ENCODE results near the gene SLC12A4. TPM values are rescaled to one million over a fixed set of nuclear protein-coding genes. Genes with fewer than 3 reads are reported as not detected.

The SLC12A4 gene
- total RNA-seq, 2 experiments from 2014 or later, result 15.1 to 17.7 TPM

- no peaks in the 10 kb centered on the region for H3K9me3 ChIP-seq (ENCODE audit: control insufficient read depth in 1 of 2, insufficient read depth in 1 of 2, low read length in 2 of 2)
- H3K36me3 ChIP-seq (ENCODE audit: insufficient read depth, low read length), result peaks cover 26% of the 10 kb centered on the region
- TF ChIP-seq CTCF (IDR thresholded peaks at IDR 0.05), result no peak
- no peaks in the 10 kb centered on the region for H3K4me1 ChIP-seq (ENCODE audit: insufficient read depth, low read length)
- DNase-seq (no peak), ATAC-seq (ENCODE audit: poor library complexity) (no peak)
- no peak overlapping the region for H3K4me3 ChIP-seq (ENCODE audit: low read length)
- Mint-ChIP-seq H3K36me3 (ENCODE audit: low read depth) (peaks cover 24% of the 10 kb centered on the region), H3K4me3 (no peak overlapping the region), H3K9me3 (no peaks in the 10 kb centered on the region), H3K27ac (no peak overlapping the region), H3K27me3 (no peaks in the 10 kb centered on the region), H3K4me1 (ENCODE audit: low read depth) (no peaks in the 10 kb centered on the region)
- H3K27ac ChIP-seq (ENCODE audit: low read depth in 1 of 2, low read length in 2 of 2), result no peak overlapping the region
- ChIA-PET POLR2A (no interaction called here), CTCF (no interaction called here)
- no peaks in the 10 kb centered on the region for H3K27me3 ChIP-seq (ENCODE audit: control insufficient read depth in 1 of 2, insufficient read depth in 2 of 2, low read length in 2 of 2)
- intact Hi-C loops (cut with DNase I, micrococcal nuclease), result no loop called here
Measured at GRCh38 chr16:67957622-67958021, 10.8 kb downstream of the SLC12A4 start.

GRCh38 chr16:67954421-67955196 lies 13.8 kb downstream of the SLC12A4 start:
- ChIA-PET POLR2A (no interaction called here), CTCF (no interaction called here)
- Histone ChIP-seq H3K36me3 (ENCODE audit: insufficient read depth, low read length) (peaks cover 35% of the 10 kb centered on the region), H3K4me1 (ENCODE audit: insufficient read depth, low read length) (no peaks in the 10 kb centered on the region), H3K4me3 (ENCODE audit: low read length) (no peak overlapping the region), H3K27me3 (ENCODE audit: control insufficient read depth in 1 of 2, insufficient read depth in 2 of 2, low read length in 2 of 2) (no peaks in the 10 kb centered on the region), H3K27ac (ENCODE audit: low read depth in 1 of 2, low read length in 2 of 2) (no peak overlapping the region), H3K9me3 (ENCODE audit: control insufficient read depth in 1 of 2, insufficient read depth in 1 of 2, low read length in 2 of 2) (no peaks in the 10 kb centered on the region)
- Mint-ChIP-seq H3K9me3 (no peaks in the 10 kb centered on the region), H3K27ac (no peak overlapping the region), H3K4me1 (ENCODE audit: low read depth) (no peaks in the 10 kb centered on the region), H3K27me3 (no peaks in the 10 kb centered on the region), H3K36me3 (ENCODE audit: low read depth) (peaks cover 16% of the 10 kb centered on the region), H3K4me3 (no peak overlapping the region)
- ATAC-seq (ENCODE audit: poor library complexity), result no peak
- DNase-seq, result no peak
- no peak for TF ChIP-seq CTCF (IDR thresholded peaks at IDR 0.05)
- intact Hi-C loops (cut with DNase I, micrococcal nuclease), result no loop called here

- Histone ChIP-seq H3K36me3 (ENCODE audit: insufficient read depth, low read length) (peaks cover 30% of the 10 kb centered on the region), H3K4me1 (ENCODE audit: insufficient read depth, low read length) (no peaks in the 10 kb centered on the region), H3K9me3 (ENCODE audit: control insufficient read depth in 1 of 2, insufficient read depth in 1 of 2, low read length in 2 of 2) (no peaks in the 10 kb centered on the region), H3K4me3 (ENCODE audit: low read length) (no peak overlapping the region), H3K27me3 (ENCODE audit: control insufficient read depth in 1 of 2, insufficient read depth in 2 of 2, low read length in 2 of 2) (no peaks in the 10 kb centered on the region), H3K27ac (ENCODE audit: low read depth in 1 of 2, low read length in 2 of 2) (no peak overlapping the region)
- no peak overlapping the region for H3K27ac Mint-ChIP-seq
- no peak for TF ChIP-seq CTCF (IDR thresholded peaks at IDR 0.05)
- no peaks in the 10 kb centered on the region for H3K9me3 Mint-ChIP-seq
- POLR2A ChIA-PET, result no interaction called here
- DNase-seq, result no peak
- no peak for ATAC-seq (ENCODE audit: poor library complexity)
- no peaks in the 10 kb centered on the region for H3K27me3 Mint-ChIP-seq
- H3K36me3 Mint-ChIP-seq (ENCODE audit: low read depth), result peaks cover 14% of the 10 kb centered on the region
- intact Hi-C loops (cut with DNase I, micrococcal nuclease), result no loop called here
- H3K4me3 Mint-ChIP-seq, result no peak overlapping the region
- no peaks in the 10 kb centered on the region for H3K4me1 Mint-ChIP-seq (ENCODE audit: low read depth)
- CTCF ChIA-PET, result no interaction called here
Measured at GRCh38 chr16:67953641-67954375, 14.6 kb downstream of the SLC12A4 start.
